HCT116 (cell line): ENCODE measurements around the gene CELA2A. TPM values are rescaled to one million over a fixed set of nuclear protein-coding genes. Genes with fewer than 3 reads are reported as not detected.
A peak's percentile ranks its signal among the peaks of the same experiment; 100 is the strongest.

Experiments used
- ATAC-seq: fragments of 200-7000 bp; cut with Tn5 transposase; 2 replicates; pipeline ENCODE4 v1.9.1; 2020; ENCODE audit warnings: mild to moderate bottlenecking, moderate library complexity
- BruUV-seq: library from RNA; stranded (reverse); fragments of 400-500 nt; replicated peaks from 2 replicates; lab custom pipeline; 2021; lab: Mats Ljungman, UMichigan
- CTCF ChIA-PET: fragments of 300-600 bp; sonication (Branson Sonifier 250); formaldehyde crosslinking; loops from one replicate; lab custom pipeline; 2021; ENCODE audit warnings: antibody characterized with exemption; lab: Charles Lee
- POLR2A ChIA-PET: fragments of 300-600, 350-600 bp; sonication (Branson Sonifier 250); formaldehyde crosslinking; loops from one replicate; lab custom pipeline; 2021; ENCODE audit warnings: antibody characterized with exemption; lab: Charles Lee
- RAD21 ChIA-PET, 2 experiments: fragments of 300-600 bp; sonication (Branson Sonifier 250); formaldehyde crosslinking; loops; one replicate each; lab custom pipeline; 2023; ENCODE audit warnings: low total read pairs in 2 of 2; ENCODE audit not compliant: uncharacterized antibody in 2 of 2, unreplicated experiment in 2 of 2, low non-redundant PET in 1 of 2; lab: Charles Lee
- DNase-seq: peaks from one replicate; pipeline ENCODE4 v3.0.0-alpha.2; 2010; ENCODE audit warnings: low read depth, low spot score
- H2AFZ ChIP-seq: fragments of 200-600 bp; shearing (Covaris generic), sonication (generic); 2 replicates; pipeline ENCODE4 v1.6.1; 2017; ENCODE audit warnings: low read depth, mixed run types, mixed read lengths, antibody characterized with exemption, low read length; ENCODE audit not compliant: poor library complexity, severe bottlenecking
- H3K27ac ChIP-seq: 2 replicates; pipeline ENCODE4 v1.5.1; 2012; ENCODE audit warnings: low read depth, low read length
- H3K27me3 ChIP-seq: fragments of 200-600 bp; sonication (generic); 2 replicates; pipeline ENCODE4 v1.6.1; 2016; ENCODE audit warnings: mixed run types, low read length, mixed read lengths; ENCODE audit not compliant: insufficient read depth
- H3K36me3 ChIP-seq, 2 experiments: fragments of 200-500 bp in 1 of 2; fragments of 200-600 bp in 1 of 2; sonication (Bioruptor generic) in 1 of 2; sonication (generic) in 1 of 2; 2 replicates each; pipeline versions ENCODE4 v1.5.1 to v1.6.1; 2014 to 2016; ENCODE audit warnings: low read length in 2 of 2, inconsistent platforms in 1 of 2, mixed read lengths in 1 of 2, mixed run types in 1 of 2; ENCODE audit not compliant: insufficient read depth in 2 of 2, control insufficient read depth in 1 of 2
- H3K4me1 ChIP-seq, 2 experiments: fragments of 200-600 bp in 1 of 2; sonication (generic) in 1 of 2; 2 replicates each; pipeline versions ENCODE4 v1.5.1 to v1.6.1; 2012 to 2017; ENCODE audit warnings: low read length in 2 of 2, inconsistent platforms in 1 of 2, mild to moderate bottlenecking in 1 of 2, mixed read lengths in 1 of 2, mixed run types in 1 of 2, moderate library complexity in 1 of 2; ENCODE audit not compliant: insufficient read depth in 2 of 2, control insufficient read depth in 1 of 2
- H3K4me2 ChIP-seq: fragments of 200-600 bp; sonication (generic); 2 replicates; pipeline ENCODE4 v1.6.1; 2017; ENCODE audit warnings: mixed run types, low read length, mixed read lengths
- H3K4me3 ChIP-seq, 2 experiments: fragments of 200-600 bp in 1 of 2; sonication (generic) in 1 of 2; replicated peaks in 1 of 2; 2 replicates each; pipeline ENCODE4 v1.5.1; 2011 to 2016; ENCODE audit warnings: low read length in 2 of 2, control low read depth in 1 of 2, low read depth in 1 of 2, mild to moderate bottlenecking in 1 of 2, mixed read lengths in 1 of 2, mixed run types in 1 of 2
- H3K79me2 ChIP-seq: fragments of 200-600 bp; sonication (generic); 2 replicates; pipeline ENCODE4 v1.6.1; 2017; ENCODE audit warnings: mild to moderate bottlenecking, mixed run types, low read length, moderate library complexity, mixed read lengths; ENCODE audit not compliant: insufficient read depth
- H3K9ac ChIP-seq: fragments of 200-600 bp; sonication (generic); 2 replicates; pipeline ENCODE4 v1.6.1; 2016; ENCODE audit warnings: low read length, mixed read lengths
- H3K9me2 ChIP-seq: fragments of 200-600 bp; sonication (generic), shearing (Covaris generic); 2 replicates; pipeline ENCODE4 v1.6.1; 2017; ENCODE audit warnings: mixed run types, mild to moderate bottlenecking, moderate library complexity; ENCODE audit not compliant: insufficient read depth
- H3K9me3 ChIP-seq, 2 experiments: fragments of 200-500 bp in 1 of 2; fragments of 200-600 bp in 1 of 2; sonication (Bioruptor generic) in 1 of 2; sonication (generic) in 1 of 2; 2 replicates each; pipeline ENCODE4 v1.6.1; 2014 to 2017; ENCODE audit warnings: low read length in 2 of 2, mixed read lengths in 2 of 2, inconsistent platforms in 1 of 2, low read depth in 1 of 2, mild to moderate bottlenecking in 1 of 2, mixed run types in 1 of 2, moderate library complexity in 1 of 2; ENCODE audit not compliant: control insufficient read depth in 1 of 2, insufficient read depth in 1 of 2
- H4K20me1 ChIP-seq: fragments of 200-600 bp; sonication (generic), shearing (Covaris generic); 2 replicates; pipeline ENCODE4 v1.6.1; 2017; ENCODE audit warnings: mixed run types, mild to moderate bottlenecking, moderate library complexity; ENCODE audit not compliant: insufficient read depth
- CBX3 ChIP-seq: IDR thresholded peaks from 2 replicates; pipeline ENCODE4 v1.6.1; 2012; ENCODE audit warnings: low read depth
- CEBPB ChIP-seq: IDR thresholded peaks from 2 replicates; pipeline ENCODE4 v1.6.1; 2012; ENCODE audit warnings: low read depth
- CTCF ChIP-seq, 3 experiments: fragments of 200-600 bp in 1 of 3; sonication (generic) in 1 of 3; IDR thresholded peaks in 2 of 3; conservative IDR thresholded peaks in 1 of 3; 2 replicates each; pipeline ENCODE4 v1.5.1; 2012 to 2017; ENCODE audit warnings: low read depth in 2 of 3, low read length in 2 of 3, antibody characterized with exemption in 1 of 3, borderline replicate concordance in 1 of 3, control low read depth in 1 of 3, mild to moderate bottlenecking in 1 of 3, mixed read lengths in 1 of 3, mixed run types in 1 of 3, moderate library complexity in 1 of 3; ENCODE audit not compliant: insufficient read depth in 1 of 3
- EGR1 ChIP-seq: IDR thresholded peaks from 2 replicates; pipeline ENCODE4 v1.6.1; 2012; ENCODE audit warnings: low read depth
- ELF1 ChIP-seq: IDR thresholded peaks from 2 replicates; pipeline ENCODE4 v1.6.1; 2012; ENCODE audit warnings: low read depth, borderline replicate concordance
- EZH2 ChIP-seq: fragments of 200-600 bp; sonication (generic); IDR thresholded peaks from 2 replicates; pipeline ENCODE4 v1.6.1; 2017; ENCODE audit warnings: antibody characterized with exemption, mixed run types
- EZH2phosphoT487 ChIP-seq: fragments of 200-600 bp; IDR thresholded peaks from 2 replicates; pipeline ENCODE4 v1.6.1; 2018; ENCODE audit warnings: antibody characterized with exemption, borderline replicate concordance
- JUND ChIP-seq: IDR thresholded peaks from 2 replicates; pipeline ENCODE4 v1.6.1; 2012
- MAX ChIP-seq: IDR thresholded peaks from 2 replicates; pipeline ENCODE4 v1.6.1; 2012
- POLR2A ChIP-seq: IDR thresholded peaks from 2 replicates; pipeline ENCODE4 v1.7.0; 2011; ENCODE audit warnings: borderline replicate concordance; ENCODE audit not compliant: insufficient read depth, insufficient read length; ENCODE audit errors: extremely low read depth
- POLR2AphosphoS5 ChIP-seq: IDR thresholded peaks from 2 replicates; pipeline ENCODE4 v1.6.1; 2011; ENCODE audit warnings: mild to moderate bottlenecking, low read depth, low read length, moderate library complexity
- RAD21 ChIP-seq: IDR thresholded peaks from 2 replicates; pipeline ENCODE4 v1.6.1; 2012; ENCODE audit warnings: low read depth, mild to moderate bottlenecking
- SIN3A ChIP-seq: IDR thresholded peaks from 2 replicates; pipeline ENCODE4 v1.6.1; 2012; ENCODE audit warnings: low read depth
- SP1 ChIP-seq: IDR thresholded peaks from 2 replicates; pipeline ENCODE4 v1.6.1; 2012; ENCODE audit warnings: low read depth
- SRF ChIP-seq: IDR thresholded peaks from 2 replicates; pipeline ENCODE4 v1.6.1; 2012; ENCODE audit warnings: low read depth
- TCF7L2 ChIP-seq: IDR thresholded peaks from 2 replicates; pipeline ENCODE4 v1.7.0; 2011; ENCODE audit warnings: borderline replicate concordance, inconsistent platforms; ENCODE audit not compliant: insufficient read depth, insufficient read length; ENCODE audit errors: extremely low read depth
- ZFX ChIP-seq: fragments of 450-650 bp; IDR thresholded peaks from 2 replicates; pipeline ENCODE4 v1.6.1; 2017
- intact Hi-C: fragments of 100-400 bp; cut with micrococcal nuclease; formaldehyde crosslinking; loops from 2 replicates; pipeline ENCODE4 v1.10.0; 2022
- total RNA-seq: library from RNA; stranded (reverse); gene quantifications from one replicate; pipeline ENCODE4 v1.2.1, GENCODE V29; 2021; ENCODE audit not compliant: unreplicated experiment
- TF ChIP-seq, protein P1 (sequence below): IDR thresholded peaks from 2 replicates; pipeline ENCODE4 v1.6.1; 2011; ENCODE audit warnings: mild to moderate bottlenecking, low read length, moderate library complexity; ENCODE audit not compliant: insufficient replicate concordance; ENCODE audit errors: extremely low read depth
- TF ChIP-seq, protein P2 (sequence below): IDR thresholded peaks from 2 replicates; pipeline ENCODE4 v1.6.1; 2012
- TF ChIP-seq, protein P3 (sequence below): IDR thresholded peaks from 2 replicates; pipeline ENCODE4 v1.6.1; 2012; ENCODE audit warnings: low read depth

CELA2A gene
- total RNA-seq, 1 experiment from 2014 or later, result 1.6 TPM

DNA sequence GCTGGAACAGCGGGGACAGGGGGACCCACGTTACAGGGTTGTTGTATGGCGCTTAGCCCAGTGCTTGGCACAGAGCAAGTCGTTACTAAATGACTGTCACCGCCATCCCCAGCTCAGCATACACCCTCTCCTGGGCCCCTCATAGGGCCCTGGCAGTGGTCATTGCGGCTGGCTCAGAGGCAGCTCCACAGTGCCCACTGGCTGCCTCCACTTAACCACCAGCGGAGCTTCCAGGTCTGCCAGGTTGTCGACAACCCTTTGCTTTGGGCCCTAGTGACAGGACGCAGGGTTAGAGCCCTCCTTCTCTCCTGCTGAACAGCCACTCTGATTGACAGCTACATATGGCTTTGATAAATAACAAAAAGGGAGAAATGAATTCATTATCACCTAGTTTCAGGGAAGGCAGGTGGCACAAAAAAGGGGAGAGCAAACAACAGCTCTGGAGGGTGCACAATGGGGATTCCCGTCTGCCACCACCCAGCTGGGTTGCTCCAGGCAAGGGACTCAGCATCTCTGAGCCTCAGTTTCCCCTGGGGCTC is 42.0 kb upstream of the CELA2A start:
- Histone ChIP-seq H3K9me3 (no peaks in the 10 kb centered on the region), H3K4me3 (no peak overlapping the region), H3K79me2 (peaks cover 93% of the 10 kb centered on the region), H3K4me2 (0 out of 2 replicates have a peak overlapping the region, but pooled peaks have one; percentile 73), H3K9me2 (no peaks in the 10 kb centered on the region), H4K20me1 (peaks cover under 1% of the 10 kb centered on the region; the same call in 1 of the 2 replicates), H3K27ac (no peak overlapping the region)
- RAD21 ChIA-PET, result no interaction called here
- BruUV-seq, result no TSS peak
- CTCF ChIA-PET, result no interaction called here
- no peak for ATAC-seq
- intact Hi-C loops, result no loop called here
- TF ChIP-seq MAX (no peak), POLR2A (no peak), CTCF (IDR thresholded peaks at IDR 0.05 in 2 of 3, conservative IDR thresholded peaks at IDR 0.05 in 1 of 3; ENCODE audit: borderline replicate concordance in 1 of 3, insufficient read depth in 1 of 3, low read depth in 2 of 3, low read length in 2 of 3) (no peak), JUND (no peak), SRF (no peak), EZH2 (no peak), RAD21 (no peak), POLR2AphosphoS5 (no peak), CEBPB (no peak), ZFX (no peak), TCF7L2 (no peak), EGR1 (no peak), SIN3A (no peak), ELF1 (no peak), SP1 (no peak), EZH2phosphoT487 (no peak), CBX3 (no peak)
- TF ChIP-seq, protein P1, sequence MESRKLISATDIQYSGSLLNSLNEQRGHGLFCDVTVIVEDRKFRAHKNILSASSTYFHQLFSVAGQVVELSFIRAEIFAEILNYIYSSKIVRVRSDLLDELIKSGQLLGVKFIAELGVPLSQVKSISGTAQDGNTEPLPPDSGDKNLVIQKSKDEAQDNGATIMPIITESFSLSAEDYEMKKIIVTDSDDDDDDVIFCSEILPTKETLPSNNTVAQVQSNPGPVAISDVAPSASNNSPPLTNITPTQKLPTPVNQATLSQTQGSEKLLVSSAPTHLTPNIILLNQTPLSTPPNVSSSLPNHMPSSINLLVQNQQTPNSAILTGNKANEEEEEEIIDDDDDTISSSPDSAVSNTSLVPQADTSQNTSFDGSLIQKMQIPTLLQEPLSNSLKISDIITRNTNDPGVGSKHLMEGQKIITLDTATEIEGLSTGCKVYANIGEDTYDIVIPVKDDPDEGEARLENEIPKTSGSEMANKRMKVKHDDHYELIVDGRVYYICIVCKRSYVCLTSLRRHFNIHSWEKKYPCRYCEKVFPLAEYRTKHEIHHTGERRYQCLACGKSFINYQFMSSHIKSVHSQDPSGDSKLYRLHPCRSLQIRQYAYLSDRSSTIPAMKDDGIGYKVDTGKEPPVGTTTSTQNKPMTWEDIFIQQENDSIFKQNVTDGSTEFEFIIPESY, result no peak
- TF ChIP-seq, protein P2, sequence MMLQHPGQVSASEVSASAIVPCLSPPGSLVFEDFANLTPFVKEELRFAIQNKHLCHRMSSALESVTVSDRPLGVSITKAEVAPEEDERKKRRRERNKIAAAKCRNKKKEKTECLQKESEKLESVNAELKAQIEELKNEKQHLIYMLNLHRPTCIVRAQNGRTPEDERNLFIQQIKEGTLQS, result no peak
- TF ChIP-seq, protein P3, sequence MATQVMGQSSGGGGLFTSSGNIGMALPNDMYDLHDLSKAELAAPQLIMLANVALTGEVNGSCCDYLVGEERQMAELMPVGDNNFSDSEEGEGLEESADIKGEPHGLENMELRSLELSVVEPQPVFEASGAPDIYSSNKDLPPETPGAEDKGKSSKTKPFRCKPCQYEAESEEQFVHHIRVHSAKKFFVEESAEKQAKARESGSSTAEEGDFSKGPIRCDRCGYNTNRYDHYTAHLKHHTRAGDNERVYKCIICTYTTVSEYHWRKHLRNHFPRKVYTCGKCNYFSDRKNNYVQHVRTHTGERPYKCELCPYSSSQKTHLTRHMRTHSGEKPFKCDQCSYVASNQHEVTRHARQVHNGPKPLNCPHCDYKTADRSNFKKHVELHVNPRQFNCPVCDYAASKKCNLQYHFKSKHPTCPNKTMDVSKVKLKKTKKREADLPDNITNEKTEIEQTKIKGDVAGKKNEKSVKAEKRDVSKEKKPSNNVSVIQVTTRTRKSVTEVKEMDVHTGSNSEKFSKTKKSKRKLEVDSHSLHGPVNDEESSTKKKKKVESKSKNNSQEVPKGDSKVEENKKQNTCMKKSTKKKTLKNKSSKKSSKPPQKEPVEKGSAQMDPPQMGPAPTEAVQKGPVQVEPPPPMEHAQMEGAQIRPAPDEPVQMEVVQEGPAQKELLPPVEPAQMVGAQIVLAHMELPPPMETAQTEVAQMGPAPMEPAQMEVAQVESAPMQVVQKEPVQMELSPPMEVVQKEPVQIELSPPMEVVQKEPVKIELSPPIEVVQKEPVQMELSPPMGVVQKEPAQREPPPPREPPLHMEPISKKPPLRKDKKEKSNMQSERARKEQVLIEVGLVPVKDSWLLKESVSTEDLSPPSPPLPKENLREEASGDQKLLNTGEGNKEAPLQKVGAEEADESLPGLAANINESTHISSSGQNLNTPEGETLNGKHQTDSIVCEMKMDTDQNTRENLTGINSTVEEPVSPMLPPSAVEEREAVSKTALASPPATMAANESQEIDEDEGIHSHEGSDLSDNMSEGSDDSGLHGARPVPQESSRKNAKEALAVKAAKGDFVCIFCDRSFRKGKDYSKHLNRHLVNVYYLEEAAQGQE, result no peak
- TF ChIP-seq, all 23 proteins: peak for 0
- POLR2A ChIA-PET, result interaction anchor here (0.7 to 0.8 kb wide), 3 partner anchors 9 to 189 kb away, joined by 3 read pairs; no protein-coding TSS in a partner anchor
- H3K27me3 ChIP-seq, result no peaks in the 10 kb centered on the region
- H2AFZ ChIP-seq, result no peak overlapping the region
- DNase-seq, result no peak
- peaks cover 12 to 81% of the 10 kb centered on the region in 2 experiments for H3K4me1 ChIP-seq
- no peak overlapping the region for H3K9ac ChIP-seq
- H3K36me3 ChIP-seq, result peaks cover 0 to 20% of the 10 kb centered on the region in 2 experiments; a peak in 1 of 4 replicates
